ENCODE results near the gene CYTH2.

GRCh38 chr19:48487948-48488347 lies 18.8 kb downstream of the CYTH2 start:
- TF ChIP-seq POLR2A (IDR thresholded peaks at IDR 0.05) (no peak), CTCF (IDR thresholded peaks at IDR 0.05) (no peak)
